K562 (cell line): ENCODE results near the gene PRKCB. TPM values are rescaled to one million over a fixed set of nuclear protein-coding genes. Genes with fewer than 3 reads are reported as not detected.

Experiments
- ARID1B ChIP-seq: fragments of 450-650 bp; IDR thresholded peaks from 2 replicates; pipeline ENCODE4 v1.6.1; 2016; ENCODE audit warnings: antibody characterized with exemption, mild to moderate bottlenecking, inconsistent platforms
- ATF2 ChIP-seq: sonication (generic); formaldehyde crosslinking; IDR thresholded peaks from 2 replicates; pipeline ENCODE4 v1.8.1; 2022; ENCODE audit warnings: missing genetic modification reagents
- CBFB ChIP-seq: sonication (generic); formaldehyde crosslinking; IDR thresholded peaks from 2 replicates; pipeline ENCODE4 v1.4.0; 2020; ENCODE audit warnings: mild to moderate bottlenecking, missing genetic modification reagents
- CBX3 ChIP-seq, 2 experiments: IDR thresholded peaks; 1 replicate in 1 of 2; 2 replicates in 1 of 2; pipeline ENCODE4 v1.6.1; 2012; ENCODE audit warnings: inconsistent platforms in 2 of 2, low read length in 2 of 2, borderline replicate concordance in 1 of 2, control low read depth in 1 of 2
- HDAC3 ChIP-seq: fragments of 450-650 bp; IDR thresholded peaks from 2 replicates; pipeline ENCODE4 v1.6.1; 2018; ENCODE audit warnings: borderline replicate concordance, mild to moderate bottlenecking, moderate library complexity; ENCODE audit not compliant: partially characterized antibody
- RBM17 ChIP-seq: fragments of 200-400 bp; formaldehyde crosslinking; IDR thresholded peaks from 2 replicates; pipeline ENCODE4 v1.6.1; 2017; ENCODE audit warnings: low read depth, mild to moderate bottlenecking, low read length, borderline replicate concordance
- SAFB ChIP-seq: fragments of 200-400 bp; formaldehyde crosslinking; IDR thresholded peaks from 2 replicates; pipeline ENCODE4 v1.6.1; 2017; ENCODE audit warnings: low read depth, low read length, borderline replicate concordance
- ZNF436 ChIP-seq: fragments of 250-450, 450-650 bp; sonication (Bioruptor Pico); formaldehyde crosslinking; IDR thresholded peaks from 2 replicates; pipeline ENCODE4 v1.7.0; 2020; ENCODE audit warnings: mild to moderate bottlenecking
- ZNF668 ChIP-seq: fragments of 250-450 bp; sonication (Bioruptor Pico); IDR thresholded peaks from 2 replicates; pipeline ENCODE4 v1.8.0; 2022; ENCODE audit warnings: mild to moderate bottlenecking, inconsistent platforms
- polyA plus RNA-seq, 8 experiments: library from polyadenylated mRNA; depleted of rRNA in 4 of 8; stranded (reverse) in 5 of 8; unstranded in 3 of 8; fragments of >200 nt; fragmentation: Nextera tagmentation in 2 of 8; fragmentation: Illumina TruSeq in 1 of 8; extraction: Ambion mirVana in 2 of 8; extraction: Trizol in 1 of 8; gene quantifications; 2 replicates each; pipeline versions ENCODE4 v1.2.1 to v1.2.3, GENCODE V29; 2011 to 2014; ENCODE audit warnings: inconsistent platforms in 1 of 8, missing spikeins in 1 of 8
- total RNA-seq, 7 experiments: library from RNA; depleted of rRNA in 6 of 7; stranded (reverse); fragments of >200 nt in 6 of 7; fragmentation: Illumina TruSeq in 2 of 7; extraction: Trizol in 2 of 7; gene quantifications; 2 replicates each; pipeline versions ENCODE4 v1.2.1 to v1.2.3, GENCODE V29; 2011 to 2021; ENCODE audit warnings: low replicate concordance in 1 of 7
- TF ChIP-seq, protein P1 (sequence below): fragments of 450-650 bp; IDR thresholded peaks from 2 replicates; pipeline ENCODE4 v1.7.1; 2018; ENCODE audit warnings: mild to moderate bottlenecking, low read depth; ENCODE audit not compliant: partially characterized antibody
- TF ChIP-seq, protein P2 (sequence below), 2 experiments: IDR thresholded peaks in 1 of 2; conservative IDR thresholded peaks in 1 of 2; 2 replicates each; pipeline ENCODE4 v1.6.1; 2016; ENCODE audit warnings: low read depth in 2 of 2, mild to moderate bottlenecking in 1 of 2, missing compliant biosample characterization in 1 of 2, missing genetic modification characterization in 1 of 2, moderate library complexity in 1 of 2
- TF ChIP-seq, protein P3 (sequence below): sonication (generic); formaldehyde crosslinking; IDR thresholded peaks from 2 replicates; pipeline ENCODE4 v1.8.0; 2022; ENCODE audit warnings: mild to moderate bottlenecking, missing genetic modification reagents
- TF ChIP-seq, protein P4 (sequence below): sonication (generic); formaldehyde crosslinking; IDR thresholded peaks from 2 replicates; pipeline ENCODE4 v1.9.0; 2022; ENCODE audit warnings: mild to moderate bottlenecking, missing genetic modification reagents

PRKCB gene
- total and polyA plus RNA-seq, 9 of the 15 experiments (the other 6 are each of a cell fraction or from before 2014, with no cell fraction given), result 49.9 to 276 (median 148) TPM

DNA sequence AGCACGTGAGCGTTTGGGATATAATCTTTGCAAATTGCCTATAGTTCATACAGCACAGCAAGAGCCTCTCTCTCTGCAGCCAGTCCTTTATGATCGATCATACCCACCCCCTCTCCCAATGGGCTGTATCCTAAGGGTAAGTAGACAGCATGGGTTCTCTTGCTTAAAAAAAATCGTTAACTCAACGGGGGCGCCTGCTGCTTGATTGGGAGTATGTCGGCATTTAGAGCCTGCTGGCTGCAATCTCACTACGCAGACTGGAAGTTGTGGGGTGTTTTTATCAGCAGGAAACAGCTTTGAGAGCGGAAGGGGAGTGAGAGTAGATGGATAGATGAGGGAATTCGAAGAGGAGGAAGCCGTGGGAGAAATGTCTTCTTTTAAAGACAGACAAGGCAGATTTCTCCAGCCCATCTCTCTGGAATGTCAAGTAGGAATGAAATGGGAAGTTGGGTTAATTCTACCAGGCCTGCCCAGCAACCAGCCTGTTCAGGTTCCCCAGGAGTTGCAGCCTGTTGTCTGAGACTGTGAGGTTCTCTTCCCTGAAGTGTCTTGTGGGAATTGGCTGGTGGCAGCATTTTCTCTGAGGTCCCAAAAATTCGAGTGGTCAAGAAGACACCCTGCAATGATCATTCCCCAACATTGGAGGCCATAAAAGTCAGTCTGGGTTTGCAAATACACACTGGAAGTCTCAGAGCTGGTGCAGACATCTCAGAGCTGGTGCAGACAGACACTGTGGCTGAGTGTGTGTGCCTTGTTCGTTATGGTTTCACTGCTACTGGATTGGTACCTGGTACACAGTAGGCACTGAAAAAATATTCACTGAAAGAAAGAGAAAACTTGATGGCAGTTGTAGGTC, 65.6 kb downstream of the PRKCB start (continued):
- TF ChIP-seq, protein P1, sequence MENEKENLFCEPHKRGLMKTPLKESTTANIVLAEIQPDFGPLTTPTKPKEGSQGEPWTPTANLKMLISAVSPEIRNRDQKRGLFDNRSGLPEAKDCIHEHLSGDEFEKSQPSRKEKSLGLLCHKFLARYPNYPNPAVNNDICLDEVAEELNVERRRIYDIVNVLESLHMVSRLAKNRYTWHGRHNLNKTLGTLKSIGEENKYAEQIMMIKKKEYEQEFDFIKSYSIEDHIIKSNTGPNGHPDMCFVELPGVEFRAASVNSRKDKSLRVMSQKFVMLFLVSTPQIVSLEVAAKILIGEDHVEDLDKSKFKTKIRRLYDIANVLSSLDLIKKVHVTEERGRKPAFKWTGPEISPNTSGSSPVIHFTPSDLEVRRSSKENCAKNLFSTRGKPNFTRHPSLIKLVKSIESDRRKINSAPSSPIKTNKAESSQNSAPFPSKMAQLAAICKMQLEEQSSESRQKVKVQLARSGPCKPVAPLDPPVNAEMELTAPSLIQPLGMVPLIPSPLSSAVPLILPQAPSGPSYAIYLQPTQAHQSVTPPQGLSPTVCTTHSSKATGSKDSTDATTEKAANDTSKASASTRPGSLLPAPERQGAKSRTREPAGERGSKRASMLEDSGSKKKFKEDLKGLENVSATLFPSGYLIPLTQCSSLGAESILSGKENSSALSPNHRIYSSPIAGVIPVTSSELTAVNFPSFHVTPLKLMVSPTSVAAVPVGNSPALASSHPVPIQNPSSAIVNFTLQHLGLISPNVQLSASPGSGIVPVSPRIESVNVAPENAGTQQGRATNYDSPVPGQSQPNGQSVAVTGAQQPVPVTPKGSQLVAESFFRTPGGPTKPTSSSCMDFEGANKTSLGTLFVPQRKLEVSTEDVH, result peak; percentile 59
- TF ChIP-seq ARID1B, result peak; percentile 99
- TF ChIP-seq, protein P2, sequence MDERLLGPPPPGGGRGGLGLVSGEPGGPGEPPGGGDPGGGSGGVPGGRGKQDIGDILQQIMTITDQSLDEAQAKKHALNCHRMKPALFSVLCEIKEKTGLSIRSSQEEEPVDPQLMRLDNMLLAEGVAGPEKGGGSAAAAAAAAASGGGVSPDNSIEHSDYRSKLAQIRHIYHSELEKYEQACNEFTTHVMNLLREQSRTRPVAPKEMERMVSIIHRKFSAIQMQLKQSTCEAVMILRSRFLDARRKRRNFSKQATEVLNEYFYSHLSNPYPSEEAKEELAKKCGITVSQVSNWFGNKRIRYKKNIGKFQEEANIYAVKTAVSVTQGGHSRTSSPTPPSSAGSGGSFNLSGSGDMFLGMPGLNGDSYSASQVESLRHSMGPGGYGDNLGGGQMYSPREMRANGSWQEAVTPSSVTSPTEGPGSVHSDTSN (CRISPR knock-in tag; IDR thresholded peaks at IDR 0.05; ENCODE audit: low read depth), result no peak
- TF ChIP-seq, protein P2 (tag; conservative IDR thresholded peaks at IDR 0.05; ENCODE audit: low read depth), result peak; percentile 48; the same call in 1 of the 2 replicates
- TF ChIP-seq HDAC3, result peak; percentile 94
- TF ChIP-seq SAFB, result no peak
- TF ChIP-seq ZNF668 (CRISPR knock-in tag), result no peak
- TF ChIP-seq, protein P3, sequence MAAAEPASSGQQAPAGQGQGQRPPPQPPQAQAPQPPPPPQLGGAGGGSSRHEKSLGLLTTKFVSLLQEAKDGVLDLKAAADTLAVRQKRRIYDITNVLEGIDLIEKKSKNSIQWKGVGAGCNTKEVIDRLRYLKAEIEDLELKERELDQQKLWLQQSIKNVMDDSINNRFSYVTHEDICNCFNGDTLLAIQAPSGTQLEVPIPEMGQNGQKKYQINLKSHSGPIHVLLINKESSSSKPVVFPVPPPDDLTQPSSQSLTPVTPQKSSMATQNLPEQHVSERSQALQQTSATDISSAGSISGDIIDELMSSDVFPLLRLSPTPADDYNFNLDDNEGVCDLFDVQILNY (CRISPR knock-in tag), result no peak
- TF ChIP-seq ZNF436 (CRISPR knock-in tag), result no peak
- TF ChIP-seq ATF2 (CRISPR knock-in tag), result no peak
- TF ChIP-seq, protein P4, sequence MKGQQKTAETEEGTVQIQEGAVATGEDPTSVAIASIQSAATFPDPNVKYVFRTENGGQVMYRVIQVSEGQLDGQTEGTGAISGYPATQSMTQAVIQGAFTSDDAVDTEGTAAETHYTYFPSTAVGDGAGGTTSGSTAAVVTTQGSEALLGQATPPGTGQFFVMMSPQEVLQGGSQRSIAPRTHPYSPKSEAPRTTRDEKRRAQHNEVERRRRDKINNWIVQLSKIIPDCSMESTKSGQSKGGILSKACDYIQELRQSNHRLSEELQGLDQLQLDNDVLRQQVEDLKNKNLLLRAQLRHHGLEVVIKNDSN, result peak; percentile 71; the same call in 1 of the 2 replicates
- TF ChIP-seq CBX3 (IDR thresholded peaks at IDR 0.05; ENCODE audit: borderline replicate concordance in 1 of 2, low read length in 2 of 2), result 0 out of 3 replicates have a peak, but pooled peaks of 1 of the 2 experiments have one; percentile 55
- TF ChIP-seq RBM17, result no peak
- no peak for TF ChIP-seq CBFB (CRISPR knock-in tag)
